PC-3 (cell line): ENCODE measurements around the gene LRRN4. TPM values are rescaled to one million over a fixed set of nuclear protein-coding genes. Genes with fewer than 3 reads are reported as not detected.

Source experiments
- ATAC-seq: fragments of 200-7000 bp; cut with Tn5 transposase; 2 replicates; pipeline ENCODE4 v1.9.1; 2020; ENCODE audit warnings: mild to moderate bottlenecking, moderate library complexity
- BruUV-seq: library from RNA; stranded (reverse); fragments of 400-500 nt; replicated peaks from 2 replicates; lab custom pipeline; 2021; lab: Mats Ljungman, UMichigan
- CTCF ChIA-PET: fragments of 300-600 bp; sonication (Branson Sonifier 250); formaldehyde crosslinking; loops from one replicate; lab custom pipeline; 2022; ENCODE audit warnings: antibody characterized with exemption; lab: Charles Lee
- POLR2A ChIA-PET: fragments of 300-600 bp; sonication (Branson Sonifier 250); formaldehyde crosslinking; loops from one replicate; lab custom pipeline; 2022; ENCODE audit warnings: antibody characterized with exemption; ENCODE audit not compliant: unreplicated experiment; lab: Charles Lee
- DNase-seq: peaks from one replicate; pipeline ENCODE4 v3.0.0-alpha.2; 2015
- H2AFZ ChIP-seq: fragments of 300-600 bp; sonication (generic); 2 replicates; pipeline ENCODE4 v1.6.0; 2016; ENCODE audit warnings: antibody characterized with exemption, low read length
- H3F3A ChIP-seq: fragments of 300-600 bp; sonication (generic); one replicate; pipeline ENCODE4 v1.6.0; 2017; ENCODE audit warnings: antibody characterized with exemption, low read length, control low read depth, mild to moderate bottlenecking; ENCODE audit not compliant: unreplicated experiment
- H3K27ac ChIP-seq: fragments of 300-600 bp; sonication (generic); 2 replicates; pipeline ENCODE4 v1.5.1; 2016; ENCODE audit warnings: mild to moderate bottlenecking, low read length
- H3K27me3 ChIP-seq: fragments of 300-600 bp; sonication (generic); 2 replicates; pipeline ENCODE4 v1.6.1; 2016; ENCODE audit warnings: low read length, mixed read lengths
- H3K36me3 ChIP-seq: fragments of 300-600 bp; sonication (generic); 2 replicates; pipeline ENCODE4 v1.6.1; 2016; ENCODE audit warnings: low read depth, mixed run types, low read length, mixed read lengths
- H3K4me1 ChIP-seq: fragments of 300-600 bp; sonication (generic); 2 replicates; pipeline ENCODE4 v1.5.1; 2016; ENCODE audit warnings: low read length; ENCODE audit not compliant: insufficient read depth
- H3K4me2 ChIP-seq: fragments of 300-600 bp; sonication (generic); 2 replicates; pipeline ENCODE4 v1.6.0; 2016; ENCODE audit warnings: low read length
- H3K4me3 ChIP-seq: fragments of 300-600 bp; sonication (generic); 2 replicates; pipeline ENCODE4 v1.5.1; 2016; ENCODE audit warnings: mild to moderate bottlenecking, low read length, mixed read lengths
- H3K79me2 ChIP-seq: fragments of 300-600 bp; sonication (generic); 2 replicates; pipeline ENCODE4 v1.6.1; 2017; ENCODE audit warnings: low read length, mixed read lengths
- H3K9ac ChIP-seq: fragments of 300-600 bp; sonication (generic); 2 replicates; pipeline ENCODE4 v1.6.0; 2016; ENCODE audit warnings: mild to moderate bottlenecking, low read length
- H3K9me2 ChIP-seq: fragments of 300-600 bp; sonication (generic); replicated peaks from 2 replicates; pipeline ENCODE4 v1.6.1; 2016; ENCODE audit warnings: mixed run types, low read length, mixed read lengths
- H3K9me3 ChIP-seq: fragments of 300-600 bp; sonication (generic); 2 replicates; pipeline ENCODE4 v1.6.1; 2016; ENCODE audit warnings: low read length, mixed read lengths
- H4K20me1 ChIP-seq: fragments of 300-600 bp; sonication (generic); 2 replicates; pipeline ENCODE4 v1.6.1; 2016; ENCODE audit warnings: low read length, mixed read lengths
- EZH2 ChIP-seq: fragments of 300-600 bp; sonication (generic); IDR thresholded peaks from one replicate; pipeline ENCODE4 v1.6.1; 2017; ENCODE audit warnings: antibody characterized with exemption, mild to moderate bottlenecking, low read length; ENCODE audit not compliant: unreplicated experiment
- EZH2phosphoT487 ChIP-seq: fragments of 300-600 bp; sonication (generic); IDR thresholded peaks from 2 replicates; pipeline ENCODE4 v1.6.1; 2018; ENCODE audit warnings: mild to moderate bottlenecking, antibody characterized with exemption, low read length, borderline replicate concordance
- intact Hi-C: fragments of 100-400 bp; cut with micrococcal nuclease; formaldehyde crosslinking; loops from 2 replicates; pipeline ENCODE4 v1.9.0; 2023
- total RNA-seq: library from RNA; depleted of rRNA; stranded (reverse); fragments of >200 nt; gene quantifications from 2 replicates; pipeline ENCODE4 v1.2.3, GENCODE V29; 2014
- TF ChIP-seq, protein P1 (sequence below): fragments of 300-600 bp; sonication (generic); conservative IDR thresholded peaks from 2 replicates; pipeline ENCODE4 v1.5.1; 2017; ENCODE audit warnings: antibody characterized with exemption, low read depth, mild to moderate bottlenecking, low read length

Gene LRRN4
- total RNA-seq, 1 experiment from 2014 or later: 0.44 TPM

GRCh38 chr20:6091661-6092060 lies 37.8 kb upstream of the LRRN4 start:
- no peak overlapping the region for H3K27ac ChIP-seq
- H3K9ac ChIP-seq: no peak overlapping the region
- H3K4me1 ChIP-seq: no peaks in the 10 kb centered on the region
- H3K4me2 ChIP-seq: no peak overlapping the region
- H3K9me2 ChIP-seq: no peaks in the 10 kb centered on the region
- ChIA-PET CTCF (interaction anchor here (0.6 kb wide), 1 partner anchor 535 kb away, joined by 3 read pairs; no protein-coding TSS in a partner anchor), POLR2A (no interaction called here)
- H4K20me1 ChIP-seq: no peaks in the 10 kb centered on the region
- no TSS peak for BruUV-seq
- no peaks in the 10 kb centered on the region for H3K27me3 ChIP-seq
- H3K79me2 ChIP-seq: no peaks in the 10 kb centered on the region
- intact Hi-C loops: no loop called here
- DNase-seq (no peak), ATAC-seq (no peak)
- H3F3A ChIP-seq: no peaks in the 10 kb centered on the region
- H3K9me3 ChIP-seq: no peaks in the 10 kb centered on the region
- peaks cover 59% of the 10 kb centered on the region for H3K36me3 ChIP-seq
- no peak for TF ChIP-seq EZH2phosphoT487
- TF ChIP-seq EZH2: no peak
- TF ChIP-seq, protein P1, sequence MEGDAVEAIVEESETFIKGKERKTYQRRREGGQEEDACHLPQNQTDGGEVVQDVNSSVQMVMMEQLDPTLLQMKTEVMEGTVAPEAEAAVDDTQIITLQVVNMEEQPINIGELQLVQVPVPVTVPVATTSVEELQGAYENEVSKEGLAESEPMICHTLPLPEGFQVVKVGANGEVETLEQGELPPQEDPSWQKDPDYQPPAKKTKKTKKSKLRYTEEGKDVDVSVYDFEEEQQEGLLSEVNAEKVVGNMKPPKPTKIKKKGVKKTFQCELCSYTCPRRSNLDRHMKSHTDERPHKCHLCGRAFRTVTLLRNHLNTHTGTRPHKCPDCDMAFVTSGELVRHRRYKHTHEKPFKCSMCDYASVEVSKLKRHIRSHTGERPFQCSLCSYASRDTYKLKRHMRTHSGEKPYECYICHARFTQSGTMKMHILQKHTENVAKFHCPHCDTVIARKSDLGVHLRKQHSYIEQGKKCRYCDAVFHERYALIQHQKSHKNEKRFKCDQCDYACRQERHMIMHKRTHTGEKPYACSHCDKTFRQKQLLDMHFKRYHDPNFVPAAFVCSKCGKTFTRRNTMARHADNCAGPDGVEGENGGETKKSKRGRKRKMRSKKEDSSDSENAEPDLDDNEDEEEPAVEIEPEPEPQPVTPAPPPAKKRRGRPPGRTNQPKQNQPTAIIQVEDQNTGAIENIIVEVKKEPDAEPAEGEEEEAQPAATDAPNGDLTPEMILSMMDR: no peak
- no peak overlapping the region for H3K4me3 ChIP-seq
- H2AFZ ChIP-seq: no peak overlapping the region

DNA sequence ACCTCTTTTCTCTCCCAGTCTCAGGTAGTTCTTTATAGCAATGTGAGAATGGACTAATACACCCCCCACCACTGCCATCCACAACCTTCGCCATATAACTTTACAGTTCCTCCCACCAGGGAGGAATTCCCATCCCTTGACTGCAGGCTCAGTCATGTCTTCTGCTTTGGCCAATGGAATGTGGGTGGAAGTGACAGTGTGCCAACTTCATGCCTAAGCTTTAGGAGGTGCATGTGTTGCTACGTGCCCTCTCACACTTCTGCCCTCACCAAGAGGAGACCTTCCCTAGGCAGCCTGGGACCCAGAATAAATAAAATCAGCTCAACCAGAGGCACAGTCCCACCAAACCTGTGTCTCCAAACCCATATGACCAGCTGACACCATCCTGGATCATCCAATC lies 33.0 kb upstream of the LRRN4 start:
- peaks cover 61% of the 10 kb centered on the region for H3K36me3 ChIP-seq
- DNase-seq (no peak), ATAC-seq (no peak)
- H3K9ac ChIP-seq: no peak overlapping the region
- H3K9me2 ChIP-seq: no peaks in the 10 kb centered on the region
- no peaks in the 10 kb centered on the region for H3K79me2 ChIP-seq
- H4K20me1 ChIP-seq: no peaks in the 10 kb centered on the region
- H3K27me3 ChIP-seq: no peaks in the 10 kb centered on the region
- no peak overlapping the region for H2AFZ ChIP-seq
- POLR2A ChIA-PET: no interaction called here
- no peak for TF ChIP-seq EZH2phosphoT487
- no peak for TF ChIP-seq EZH2
- TF ChIP-seq, protein P1: no peak
- no peaks in the 10 kb centered on the region for H3F3A ChIP-seq
- no peaks in the 10 kb centered on the region for H3K4me1 ChIP-seq
- BruUV-seq: no TSS peak
- H3K4me2 ChIP-seq: no peak overlapping the region
- CTCF ChIA-PET: no interaction called here
- intact Hi-C loops: no loop called here
- H3K9me3 ChIP-seq: no peaks in the 10 kb centered on the region
- no peak overlapping the region for H3K4me3 ChIP-seq
- no peak overlapping the region for H3K27ac ChIP-seq

GRCh38 chr20:6083926-6084325 lies 30.1 kb upstream of the LRRN4 start:
- H3K36me3 ChIP-seq: peaks cover 78% of the 10 kb centered on the region

More at GRCh38 chr20:6083926-6084325, 30.1 kb upstream of the LRRN4 start:
- POLR2A ChIA-PET: no interaction called here
- H3K9ac ChIP-seq: no peak overlapping the region
- H3K27ac ChIP-seq: no peak overlapping the region
- ATAC-seq (no peak), DNase-seq (no peak)
- CTCF ChIA-PET: no interaction called here
- H3K4me2 ChIP-seq: no peak overlapping the region
- H4K20me1 ChIP-seq: no peaks in the 10 kb centered on the region
- BruUV-seq: no TSS peak
- no peaks in the 10 kb centered on the region for H3K4me1 ChIP-seq
- no peaks in the 10 kb centered on the region for H3K79me2 ChIP-seq
- TF ChIP-seq EZH2phosphoT487 (no peak), EZH2 (no peak)
- TF ChIP-seq, protein P1: no peak
- no peak overlapping the region for H3K4me3 ChIP-seq
- H2AFZ ChIP-seq: no peak overlapping the region
- H3K9me2 ChIP-seq: no peaks in the 10 kb centered on the region
- intact Hi-C loops: no loop called here
- no peaks in the 10 kb centered on the region for H3F3A ChIP-seq
- H3K27me3 ChIP-seq: no peaks in the 10 kb centered on the region
- no peaks in the 10 kb centered on the region for H3K9me3 ChIP-seq
